SKM-1 (cell line): ENCODE measurements around the gene PRAMEF18.
"Not testable (repeated sequence)": the region's sequence is repeated elsewhere in the genome, so short reads cannot be mapped to it uniquely, and the experiment has no call there.

Source experiments
- DNase-seq: peaks from one replicate; lab custom pipeline; 2025; ENCODE audit not compliant: unreplicated experiment; lab: John Stamatoyannopoulos, UW

Gene PRAMEF18

DNA sequence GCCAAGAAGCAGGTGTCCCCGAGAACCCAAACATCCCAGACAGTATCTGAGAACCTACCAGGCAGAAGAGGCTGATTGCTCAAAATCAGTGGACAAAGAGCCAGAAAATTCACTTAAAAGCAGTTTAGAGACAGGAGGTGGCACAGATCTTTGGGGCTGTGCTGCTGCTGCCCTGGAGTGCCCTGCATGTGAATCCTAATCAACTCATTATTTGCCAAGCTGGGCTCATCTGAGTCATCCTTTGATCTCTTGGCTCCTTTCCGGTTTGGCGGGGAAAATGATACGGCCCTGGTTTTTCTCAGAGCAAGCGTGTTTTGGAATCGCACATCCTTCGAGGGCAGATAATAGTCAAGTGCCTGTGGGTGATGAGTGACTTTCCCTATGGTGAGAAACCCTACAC is 9.3 kb downstream of the PRAMEF18 start:
- not testable (repeated sequence) for DNase-seq

DNA sequence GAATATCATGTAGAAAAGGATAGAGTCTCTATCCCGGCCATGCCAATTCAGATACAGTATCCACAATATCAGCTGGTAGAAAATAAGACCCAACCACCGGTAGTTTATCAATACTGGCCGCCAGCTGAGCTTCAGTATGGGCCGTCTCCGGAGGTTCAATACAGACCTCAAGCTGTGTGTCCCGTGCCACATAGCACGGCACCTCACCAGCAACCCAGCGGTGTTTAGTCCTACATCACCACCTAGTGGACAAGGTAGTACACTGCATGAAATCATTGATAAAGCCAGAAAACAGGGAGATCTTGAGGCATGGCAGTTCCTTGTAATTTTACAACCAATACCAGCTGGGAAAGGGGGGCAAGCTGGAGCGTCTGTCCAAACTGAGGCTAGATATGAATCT is 17.2 kb downstream of the PRAMEF18 start:
- DNase-seq: not testable (repeated sequence)

- not testable (repeated sequence) for DNase-seq
Observed at GRCh38 chr1:13201309-13201708, 24.6 kb downstream of the PRAMEF18 start, which contains the start of gene PRAMEF13. PRAMEF13 (minus strand) TSS chr1:13201409; CDS start chr1:13199589, 1,820 bp downstream.
